Esophagus squamous epithelium (tissue), 5 donors: ENCODE measurements around the gene CSF1R. TPM values are rescaled to one million over a fixed set of nuclear protein-coding genes. Genes with fewer than 3 reads are reported as not detected.

Experiments used
- DNase-seq: peaks from one replicate; lab custom pipeline; 2025; lab: John Stamatoyannopoulos, UW
- H3K27ac ChIP-seq, 4 donors: fragments of 200-600 bp; sonication (generic); one replicate each; pipeline ENCODE4 v1.5.1; 2016 to 2019; ENCODE audit warnings: mild to moderate bottlenecking in 1 of 4
- H3K27me3 ChIP-seq, 4 donors: fragments of 200-600 bp; sonication (generic); 1 replicate in 3 of 4; 2 replicates in 1 of 4; pipeline versions ENCODE4 v1.5.1 to v1.6.0; 2017 to 2021; ENCODE audit warnings: antibody characterized with exemption in 1 of 4
- H3K36me3 ChIP-seq, 3 donors: fragments of 200-600 bp; sonication (generic); one replicate each; pipeline ENCODE4 v1.5.1; 2016 to 2019
- H3K4me1 ChIP-seq, 3 donors: fragments of 200-600 bp; sonication (generic); one replicate each; pipeline ENCODE4 v1.5.1; 2017 to 2019
- H3K4me3 ChIP-seq, 4 donors: fragments of 200-600 bp; sonication (generic); 1 replicate in 3 of 4; 2 replicates in 1 of 4; pipeline ENCODE4 v1.5.1; 2016 to 2019; ENCODE audit warnings: mild to moderate bottlenecking in 2 of 4, moderate library complexity in 1 of 4
- H3K9me3 ChIP-seq, 3 donors: fragments of 200-600 bp; sonication (generic); one replicate each; pipeline ENCODE4 v1.5.1; 2016 to 2019
- POLR2A ChIP-seq, 4 donors: fragments of 450-650 bp; IDR thresholded peaks; one replicate each; pipeline ENCODE4 v1.6.1; 2017; ENCODE audit warnings: antibody characterized with exemption in 4 of 4, mild to moderate bottlenecking in 4 of 4, moderate library complexity in 3 of 4
- WGBS, 2 donors: methylation state at CpG; one replicate each; pipeline ENCODE4 v1.1.5; 2018; 5-methylcytosine and 5-hydroxymethylcytosine counted together
- intact Hi-C: fragments of 100-400 bp; cut with DNase I; formaldehyde crosslinking; loops from one replicate; pipeline ENCODE4 v1.15.0; 2022
- total RNA-seq, 4 donors: library from RNA; depleted of rRNA; stranded (reverse); fragments of >200 nt; gene quantifications; one replicate each; pipeline ENCODE4 v1.1.0, GENCODE V29; 2016
- TF ChIP-seq, protein P1 (sequence below), 6 experiments: fragments of 450-650 bp in 4 of 6; fragments of 200-600 bp in 2 of 6; sonication (generic) in 2 of 6; IDR thresholded peaks; one replicate each; pipeline ENCODE4 v1.5.1; 2016 to 2019; ENCODE audit warnings: antibody characterized with exemption in 6 of 6, mild to moderate bottlenecking in 4 of 6, moderate library complexity in 4 of 6
- donor health status: DM: yes; HTN: yes; CAD: no.

Gene CSF1R
- total RNA-seq, 4 donors from 2014 or later: 4.3 to 38.7 (median 15.1) TPM

GRCh38 chr5:150070821-150071220, 15.5 kb downstream of the CSF1R start:
- DNase-seq: no peak
- Histone ChIP-seq H3K27me3 (peaks cover 0 to under 1% (median 0%) of the 10 kb centered on the region in 4 donors), H3K36me3 (no peaks in the 10 kb centered on the region), H3K27ac (no peak overlapping the region), H3K4me3 (no peak overlapping the region), H3K4me1 (peaks cover 0 to under 1% (median 0%) of the 10 kb centered on the region in 3 donors), H3K9me3 (no peaks in the 10 kb centered on the region)
- WGBS, 2 donors: 79 to 84% methylated on average over 3 of the region's 3 CpGs
- TF ChIP-seq POLR2A (IDR thresholded peaks at IDR 0.05): no peak
- TF ChIP-seq, protein P1, sequence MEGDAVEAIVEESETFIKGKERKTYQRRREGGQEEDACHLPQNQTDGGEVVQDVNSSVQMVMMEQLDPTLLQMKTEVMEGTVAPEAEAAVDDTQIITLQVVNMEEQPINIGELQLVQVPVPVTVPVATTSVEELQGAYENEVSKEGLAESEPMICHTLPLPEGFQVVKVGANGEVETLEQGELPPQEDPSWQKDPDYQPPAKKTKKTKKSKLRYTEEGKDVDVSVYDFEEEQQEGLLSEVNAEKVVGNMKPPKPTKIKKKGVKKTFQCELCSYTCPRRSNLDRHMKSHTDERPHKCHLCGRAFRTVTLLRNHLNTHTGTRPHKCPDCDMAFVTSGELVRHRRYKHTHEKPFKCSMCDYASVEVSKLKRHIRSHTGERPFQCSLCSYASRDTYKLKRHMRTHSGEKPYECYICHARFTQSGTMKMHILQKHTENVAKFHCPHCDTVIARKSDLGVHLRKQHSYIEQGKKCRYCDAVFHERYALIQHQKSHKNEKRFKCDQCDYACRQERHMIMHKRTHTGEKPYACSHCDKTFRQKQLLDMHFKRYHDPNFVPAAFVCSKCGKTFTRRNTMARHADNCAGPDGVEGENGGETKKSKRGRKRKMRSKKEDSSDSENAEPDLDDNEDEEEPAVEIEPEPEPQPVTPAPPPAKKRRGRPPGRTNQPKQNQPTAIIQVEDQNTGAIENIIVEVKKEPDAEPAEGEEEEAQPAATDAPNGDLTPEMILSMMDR (IDR thresholded peaks at IDR 0.05): no peak
- intact Hi-C loops: no loop called here

GRCh38 chr5:150069672-150070627, 16.4 kb downstream of the CSF1R start:
- Histone ChIP-seq H3K4me3 (no peak overlapping the region), H3K36me3 (no peaks in the 10 kb centered on the region), H3K4me1 (peaks cover 0 to 5% (median 0%) of the 10 kb centered on the region in 3 donors), H3K27ac (no peak overlapping the region), H3K27me3 (peaks cover 0 to 9% (median 0%) of the 10 kb centered on the region in 4 donors), H3K9me3 (no peaks in the 10 kb centered on the region)
- no peak for DNase-seq
- TF ChIP-seq POLR2A (IDR thresholded peaks at IDR 0.05): no peak
- TF ChIP-seq, protein P1 (IDR thresholded peaks at IDR 0.05): no peak
- intact Hi-C loops: no loop called here
- WGBS, 2 donors: 33 to 91% methylated on average over 1 to 6 of the region's 25 CpGs

- no peaks in the 10 kb centered on the region for H3K36me3 ChIP-seq
- intact Hi-C loops: no loop called here
Measured at GRCh38 chr5:150068961-150069645, 17.3 kb downstream of the CSF1R start.

DNA sequence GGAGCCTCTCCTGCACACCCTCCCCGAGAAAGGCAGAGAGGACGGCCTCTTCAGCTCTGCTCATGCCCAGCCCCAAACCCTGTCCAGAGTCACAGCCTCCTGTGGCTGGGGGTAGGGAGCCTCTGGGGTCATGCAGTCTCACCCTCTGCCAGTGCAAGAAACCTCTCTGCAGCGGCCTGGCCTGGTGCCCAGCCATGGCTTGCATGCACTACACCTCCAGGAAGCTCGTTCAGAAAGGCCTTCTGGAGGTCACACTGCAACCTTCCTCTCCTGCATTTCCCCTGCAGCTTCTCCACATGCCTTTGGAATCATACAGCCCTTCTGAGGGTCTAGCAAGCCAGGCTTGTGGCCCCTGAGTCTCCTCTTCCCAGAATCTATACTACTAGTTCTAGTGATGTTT, 17.9 kb downstream of the CSF1R start:
- WGBS, 2 donors: 53 to 73% methylated on average over 3 to 4 of the region's 4 CpGs
- H3K4me1 ChIP-seq: peaks cover 0 to 5% (median 0%) of the 10 kb centered on the region in 3 donors
- TF ChIP-seq POLR2A (IDR thresholded peaks at IDR 0.05): no peak
- TF ChIP-seq, protein P1 (IDR thresholded peaks at IDR 0.05): no peak
- H3K27me3 ChIP-seq: peaks cover 0 to 13% (median 0%) of the 10 kb centered on the region in 4 donors
- DNase-seq: no peak
- H3K36me3 ChIP-seq: no peaks in the 10 kb centered on the region
- intact Hi-C loops: no loop called here
- no peak overlapping the region for H3K27ac ChIP-seq
- H3K4me3 ChIP-seq: no peak overlapping the region
- no peaks in the 10 kb centered on the region for H3K9me3 ChIP-seq

More at GRCh38 chr5:150068961-150069645, 17.3 kb downstream of the CSF1R start:
- Histone ChIP-seq H3K27ac (no peak overlapping the region), H3K4me1 (peaks cover 0 to 5% (median 0%) of the 10 kb centered on the region in 3 donors), H3K4me3 (no peak overlapping the region), H3K27me3 (peaks cover 0 to 13% (median 0%) of the 10 kb centered on the region in 4 donors), H3K9me3 (no peaks in the 10 kb centered on the region)
- TF ChIP-seq, protein P1 (IDR thresholded peaks at IDR 0.05): no peak
- no peak for TF ChIP-seq POLR2A (IDR thresholded peaks at IDR 0.05)
- WGBS, 2 donors: 74 to 81% methylated on average over 6 to 9 of the region's 12 CpGs
- DNase-seq: no peak
